ENCODE data around the gene SEL1L2.

SEL1L2 gene

GRCh38 chr20:13930281-13930680 is 60.1 kb downstream of the SEL1L2 start:
- no peak for DNase-seq (ENCODE audit: low read depth in 3 of 3)

DNA sequence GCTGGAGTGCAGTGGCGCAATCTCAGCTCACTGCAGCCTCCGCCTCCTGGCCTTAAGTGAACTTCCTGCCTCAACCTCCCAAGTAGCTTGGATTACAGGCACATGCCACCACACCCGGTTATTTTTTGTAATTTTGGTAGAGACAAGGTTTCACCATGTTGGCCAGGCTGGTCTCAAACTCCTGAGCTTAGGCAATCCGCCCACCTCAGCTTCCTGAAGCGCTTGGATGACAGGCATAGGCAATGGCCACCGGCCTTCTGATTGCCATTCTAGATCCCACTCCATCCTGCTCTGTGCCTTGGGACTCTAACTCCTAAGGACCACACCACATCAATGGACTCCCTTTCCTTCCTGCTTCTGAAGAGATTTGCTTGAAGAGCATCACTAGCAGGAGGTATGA is 60.6 kb downstream of the SEL1L2 start:
- no peak for DNase-seq (ENCODE audit: low read depth in 3 of 3)

DNA sequence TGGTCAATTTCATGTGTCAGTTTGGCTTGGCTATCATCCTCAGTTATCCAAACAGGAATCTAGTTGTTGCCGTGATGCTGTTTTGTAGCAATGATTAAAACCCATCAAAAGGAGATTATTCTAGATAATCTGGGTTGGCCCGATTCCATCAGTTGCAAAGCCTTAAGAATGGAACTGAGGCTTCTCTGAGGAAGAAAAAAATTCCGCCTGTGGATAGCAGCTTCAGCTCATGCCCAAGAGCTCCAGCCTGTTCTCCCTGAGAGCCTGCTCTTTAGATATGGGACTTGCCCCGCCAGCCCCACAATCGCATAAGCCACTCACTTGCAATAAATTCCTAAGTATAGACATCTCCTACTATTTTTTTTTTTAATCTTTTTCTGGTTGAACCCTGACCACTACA is 61.5 kb downstream of the SEL1L2 start:
- DNase-seq (ENCODE audit: low read depth in 3 of 3), result no peak

GRCh38 chr20:13927171-13927570 is 63.2 kb downstream of the SEL1L2 start:
- no peak for DNase-seq (ENCODE audit: low read depth in 3 of 3)

DNA sequence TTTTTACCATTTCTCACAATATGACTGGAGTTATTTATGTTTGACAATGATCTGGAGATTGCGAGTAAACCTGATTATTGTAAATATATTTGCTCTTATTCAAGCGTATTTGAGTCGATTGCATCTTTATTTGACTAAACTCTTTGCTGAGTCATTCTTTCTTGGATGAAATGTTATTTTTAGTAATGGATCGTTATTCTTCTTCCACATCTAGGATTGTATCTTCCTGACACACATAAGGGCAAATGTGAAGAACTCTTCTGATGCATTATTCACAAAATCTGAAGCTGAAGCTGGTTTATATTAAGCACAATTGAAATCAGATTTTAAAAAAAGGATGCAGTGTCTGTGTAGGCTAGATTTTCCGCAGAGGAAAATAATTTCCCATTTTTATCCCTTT is 68.2 kb downstream of the SEL1L2 start:
- no peak for DNase-seq (ENCODE audit: low read depth in 3 of 3)

GRCh38 chr20:13915284-13915683 is 75.1 kb downstream of the SEL1L2 start:
- DNase-seq (ENCODE audit: low read depth in 3 of 3), result no peak

GRCh38 chr20:13913572-13913971 is 76.8 kb downstream of the SEL1L2 start:
- no peak for DNase-seq (ENCODE audit: low read depth in 3 of 3)

- no peak for DNase-seq (ENCODE audit: low read depth in 3 of 3)
Measured at GRCh38 chr20:13913131-13913530, 77.3 kb downstream of the SEL1L2 start.

- no peak for DNase-seq (ENCODE audit: low read depth in 3 of 3)
Measured at GRCh38 chr20:13910492-13910891, 79.9 kb downstream of the SEL1L2 start.

DNA sequence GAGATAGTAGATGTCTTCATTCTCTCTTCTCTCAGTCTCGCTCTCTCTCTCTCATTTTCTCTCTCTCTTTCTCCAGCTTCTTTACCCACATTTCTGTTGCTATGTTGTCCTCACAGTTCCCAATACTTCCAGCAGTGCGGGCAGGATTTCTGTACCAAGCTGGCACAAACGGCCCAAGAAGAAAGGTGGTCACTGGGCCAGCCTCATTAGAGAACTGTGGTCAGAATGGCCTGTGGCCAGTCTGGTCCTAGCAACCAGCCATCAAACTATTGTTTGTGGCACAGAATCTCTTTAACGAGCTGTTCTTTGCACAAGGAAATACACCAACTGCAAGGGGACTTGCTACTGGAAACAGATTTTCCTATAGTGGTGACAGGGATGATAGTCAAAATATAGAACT is 81.3 kb downstream of the SEL1L2 start:
- DNase-seq (ENCODE audit: low read depth in 3 of 3), result no peak

DNA sequence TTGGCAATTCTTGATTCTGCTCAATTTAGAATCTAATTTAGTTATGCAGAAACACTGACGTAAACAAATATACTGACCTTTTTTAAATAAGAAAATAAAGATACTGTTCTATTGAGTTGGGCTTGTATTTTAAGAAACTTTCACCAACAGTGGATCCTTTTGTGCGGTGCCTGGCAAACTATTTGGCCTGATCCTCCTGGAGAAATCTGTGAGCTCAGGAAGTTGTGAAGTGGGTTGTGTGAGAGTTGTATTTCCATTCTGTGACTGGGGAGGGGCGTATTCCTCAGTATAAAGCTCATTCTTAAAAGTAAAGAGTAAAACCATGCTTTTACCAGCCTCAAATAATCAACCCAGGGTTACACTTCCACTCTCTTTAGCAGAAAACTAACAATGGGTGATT is 85.6 kb downstream of the SEL1L2 start:
- no peak for DNase-seq (ENCODE audit: low read depth in 3 of 3)

DNA sequence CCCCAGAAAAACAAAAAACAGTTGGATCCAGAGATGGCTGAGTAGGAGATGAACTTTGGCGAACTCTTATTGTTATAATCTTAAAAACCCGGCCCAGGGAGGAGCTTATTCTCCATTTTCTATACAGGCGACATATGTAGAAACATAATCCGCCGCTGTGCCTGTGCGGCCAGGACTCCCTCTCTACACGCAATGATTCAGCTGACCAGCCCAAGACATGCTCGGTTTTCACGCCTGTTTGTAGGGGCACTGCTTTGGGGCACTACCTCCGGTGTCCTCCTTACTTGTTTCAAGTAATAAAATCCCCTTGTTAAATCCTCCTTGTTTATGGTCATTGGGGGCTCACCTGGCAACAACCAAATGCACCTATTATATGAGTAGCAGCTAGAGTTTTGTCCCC is 89.9 kb downstream of the SEL1L2 start:
- DNase-seq (ENCODE audit: low read depth in 3 of 3), result no peak

DNA sequence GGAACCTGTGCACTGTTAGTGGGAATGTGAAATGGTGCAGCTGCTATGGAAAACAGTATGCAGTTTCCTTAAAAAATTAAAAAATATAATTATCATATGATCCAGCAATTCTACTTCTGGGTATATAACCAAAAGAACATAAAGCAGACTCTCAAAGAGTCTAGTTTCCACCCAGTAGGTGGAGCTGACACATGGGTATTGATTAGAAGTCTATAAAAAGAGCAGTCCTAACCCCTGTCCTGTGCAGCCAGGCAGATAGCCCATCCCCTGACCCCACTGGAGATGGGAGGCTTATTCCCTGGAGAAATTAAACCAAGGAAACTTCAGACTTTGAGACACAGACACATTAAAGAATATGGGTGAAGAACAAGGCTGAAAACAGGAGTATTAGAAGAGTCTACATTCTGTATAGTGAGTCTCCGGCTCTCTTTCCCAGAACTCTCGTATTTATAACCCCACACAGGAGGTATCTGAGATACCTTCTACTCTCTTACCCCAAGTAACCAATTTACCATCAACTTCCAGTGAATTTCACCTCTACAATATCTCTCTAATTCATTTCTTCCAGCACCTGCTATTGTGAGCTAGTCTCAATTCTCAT is 92.3 kb downstream of the SEL1L2 start:
- no peak for DNase-seq (ENCODE audit: low read depth in 3 of 3)

DNA sequence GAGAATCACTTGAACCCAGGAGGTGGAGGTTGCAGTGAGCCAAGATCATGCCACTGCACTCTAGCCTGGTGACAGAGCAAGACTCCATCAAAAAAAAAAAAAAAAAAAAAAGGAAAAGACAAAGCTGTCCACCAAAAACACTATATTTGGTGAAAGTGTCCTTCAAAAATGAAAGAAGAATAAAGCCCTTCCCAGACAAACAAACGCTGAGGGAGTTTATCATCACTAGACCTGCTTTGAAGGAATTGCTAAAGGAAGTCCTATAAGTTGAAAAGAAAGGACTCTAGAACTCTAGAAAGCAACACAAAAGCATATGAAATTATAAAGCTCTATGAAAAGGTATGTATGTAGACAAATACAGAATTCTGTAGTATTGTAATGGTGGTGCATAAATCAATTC is 98.8 kb downstream of the SEL1L2 start:
- no peak for DNase-seq (ENCODE audit: low read depth in 3 of 3)

DNA sequence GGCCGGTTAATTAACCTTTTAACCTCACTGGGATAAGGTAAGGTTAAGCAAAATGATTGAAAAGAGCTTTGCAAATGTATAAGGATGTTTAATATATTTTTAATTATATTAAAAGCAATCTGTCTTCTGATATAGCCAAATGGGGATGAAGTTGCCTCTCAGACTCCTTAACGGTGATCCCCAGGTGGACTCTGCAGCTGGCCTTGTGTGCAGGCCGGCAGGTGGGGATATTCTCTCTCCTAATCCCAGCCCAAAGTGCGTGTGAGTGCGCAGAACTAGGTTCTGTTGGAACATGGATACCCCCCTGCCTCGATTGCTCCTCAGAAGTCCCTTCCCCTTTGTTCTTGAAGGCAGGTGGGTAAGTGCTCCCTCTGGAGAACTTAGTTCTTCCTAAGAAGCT is 105.6 kb downstream of the SEL1L2 start:
- DNase-seq (ENCODE audit: low read depth in 3 of 3), result no peak

DNA sequence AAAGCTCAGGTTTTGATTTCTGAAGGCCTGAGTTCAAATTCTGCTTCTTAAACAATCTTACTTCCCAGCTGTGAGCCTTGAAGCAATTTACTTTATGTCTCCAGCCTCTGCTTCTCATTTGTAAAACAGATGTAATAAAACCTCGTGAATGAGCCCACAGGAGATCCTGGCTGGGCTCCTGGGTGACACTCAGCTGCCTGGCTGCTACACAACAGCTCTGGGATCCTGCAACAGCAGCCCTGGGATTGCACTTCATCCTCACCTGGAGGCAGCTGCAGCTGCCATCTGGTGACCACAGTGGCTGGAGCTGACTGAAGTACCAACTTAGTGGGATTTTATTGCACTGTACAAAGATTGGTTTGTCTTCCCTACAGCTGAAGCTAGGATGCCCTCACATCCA is 107.0 kb downstream of the SEL1L2 start:
- no peak for DNase-seq (ENCODE audit: low read depth in 3 of 3)

GRCh38 chr20:13878566-13878965 is 111.8 kb downstream of the SEL1L2 start:
- DNase-seq (ENCODE audit: low read depth in 3 of 3), result no peak

DNA sequence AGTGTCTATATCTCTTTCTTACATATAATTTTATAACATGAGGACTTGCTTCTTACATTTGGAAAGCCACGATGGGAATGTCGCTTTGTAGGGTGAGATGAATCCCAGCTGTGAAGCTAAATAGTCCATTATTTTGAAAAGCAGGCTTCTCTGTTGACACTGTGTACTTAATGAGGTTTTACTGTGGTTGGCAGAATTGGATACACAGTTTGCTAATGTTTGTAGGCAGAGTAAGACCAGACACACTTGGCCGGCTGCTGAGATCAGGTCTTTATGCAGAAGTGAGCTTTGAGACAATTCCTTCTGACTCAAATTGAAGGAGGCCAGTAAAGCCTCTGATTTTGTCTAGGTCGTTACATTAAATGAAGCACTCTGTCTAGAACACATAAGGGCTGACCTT is 112.6 kb downstream of the SEL1L2 start:
- no peak for DNase-seq (ENCODE audit: low read depth in 3 of 3)

DNA sequence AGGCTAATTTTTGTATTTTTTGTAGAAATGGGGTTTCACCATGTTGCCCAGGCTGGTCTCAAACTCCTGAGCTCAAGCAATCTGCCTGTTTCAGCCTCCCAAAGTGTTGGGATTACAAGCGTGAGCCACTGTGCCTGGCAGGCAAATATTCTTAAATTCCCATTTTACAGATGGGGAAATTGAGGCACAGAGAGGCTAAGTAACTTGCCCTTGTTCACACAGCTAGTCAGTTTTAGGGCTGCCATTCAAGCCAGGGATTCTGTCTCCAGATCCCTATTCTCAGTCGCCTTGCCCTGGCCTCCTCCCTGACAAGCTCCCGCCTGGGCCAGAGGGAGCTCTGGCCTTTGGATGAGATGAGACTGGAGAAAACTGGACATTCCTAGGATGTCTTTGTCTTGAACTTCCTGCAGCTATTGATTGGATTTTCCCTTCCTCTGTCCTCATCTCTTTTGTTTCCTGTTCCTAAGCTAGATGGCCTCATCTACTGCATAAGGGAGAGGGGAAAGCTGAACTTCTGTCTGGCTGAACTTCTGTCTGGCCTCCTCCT is 115.1 kb downstream of the SEL1L2 start:
- DNase-seq (ENCODE audit: low read depth in 3 of 3), result no peak

DNA sequence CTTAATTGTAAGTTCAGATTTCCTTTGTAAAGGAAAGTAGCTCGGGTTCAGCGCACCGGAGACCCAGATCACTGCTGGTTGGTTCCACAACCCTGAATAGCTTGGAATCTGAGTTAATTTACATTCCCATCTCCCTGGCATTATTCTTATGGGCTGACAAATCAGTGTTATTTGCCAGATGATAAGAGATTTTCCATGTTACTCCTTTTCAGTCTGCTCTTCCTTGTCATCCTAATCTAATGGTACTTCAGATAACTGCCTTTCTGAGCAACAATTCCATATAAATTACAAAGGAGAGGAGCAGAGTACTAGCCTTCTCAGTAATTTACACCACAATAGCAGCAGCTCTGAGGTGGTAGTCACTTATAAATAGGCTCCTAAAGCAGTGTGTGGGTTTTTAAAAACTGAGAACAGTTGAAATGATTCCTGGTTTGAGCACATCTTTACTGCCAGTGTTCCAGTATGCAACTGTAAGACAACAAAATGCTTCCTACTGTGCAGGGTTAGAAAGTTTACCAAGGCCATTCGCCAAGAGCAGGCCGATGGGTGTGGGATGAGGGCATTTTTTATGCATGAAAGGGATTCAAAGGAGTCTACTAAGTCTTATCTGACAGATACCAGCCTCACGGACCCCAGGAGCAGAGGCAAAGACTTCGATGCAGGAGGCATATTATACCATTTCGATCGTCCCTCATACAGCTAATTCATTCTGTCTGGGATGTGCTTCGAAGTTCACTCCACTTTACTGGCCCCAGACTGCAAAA is 115.8 kb downstream of the SEL1L2 start:
- DNase-seq (ENCODE audit: low read depth in 3 of 3), result no peak

DNA sequence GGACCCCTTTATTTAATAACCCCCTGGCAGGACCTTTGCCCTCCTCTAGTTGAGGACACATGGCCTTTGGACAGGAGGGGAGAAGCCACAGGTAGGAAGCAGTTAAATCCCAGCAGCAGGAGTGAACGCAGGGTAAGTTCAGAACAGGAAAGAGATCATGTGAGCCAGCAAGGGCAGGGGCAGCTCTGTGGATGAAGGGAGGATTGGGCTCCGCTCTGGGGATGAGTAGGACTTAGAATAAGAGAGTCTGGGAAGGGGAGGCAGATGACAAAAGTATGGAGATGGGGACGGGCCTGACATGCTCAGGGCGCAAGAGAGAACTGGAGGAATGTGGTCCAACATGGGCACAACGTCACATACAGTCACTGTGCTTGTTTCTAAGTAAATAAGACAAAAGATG is 116.6 kb downstream of the SEL1L2 start:
- no peak for DNase-seq (ENCODE audit: low read depth in 3 of 3)

DNA sequence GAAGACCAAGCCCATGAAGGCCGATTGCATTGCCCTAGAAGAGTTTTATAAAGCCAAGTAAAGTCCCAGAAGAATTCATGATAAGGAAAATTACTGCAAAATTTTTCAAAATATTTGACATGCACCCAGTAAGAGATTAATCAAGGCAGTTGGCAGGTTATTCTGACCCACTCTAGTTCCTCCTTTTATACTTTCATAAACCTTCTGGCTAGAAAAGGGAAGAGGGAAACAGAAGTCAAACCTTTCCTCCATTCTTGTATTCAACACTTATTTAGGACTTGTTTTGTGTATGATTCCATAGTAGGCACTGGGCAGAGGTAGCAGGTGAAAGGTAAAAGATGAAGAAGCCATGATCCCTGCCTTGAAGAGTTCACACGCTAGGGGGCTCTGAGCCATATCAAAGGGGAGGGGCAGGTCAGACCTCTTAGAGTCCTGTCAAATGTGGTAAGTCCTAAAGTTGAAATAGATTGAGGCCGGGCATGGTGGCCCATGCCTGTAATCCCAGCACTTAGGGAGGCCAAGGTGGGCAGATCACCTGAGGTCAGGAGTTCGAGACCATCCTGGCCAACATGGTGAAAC is 120.2 kb downstream of the SEL1L2 start:
- no peak for DNase-seq (ENCODE audit: low read depth in 3 of 3)

DNA sequence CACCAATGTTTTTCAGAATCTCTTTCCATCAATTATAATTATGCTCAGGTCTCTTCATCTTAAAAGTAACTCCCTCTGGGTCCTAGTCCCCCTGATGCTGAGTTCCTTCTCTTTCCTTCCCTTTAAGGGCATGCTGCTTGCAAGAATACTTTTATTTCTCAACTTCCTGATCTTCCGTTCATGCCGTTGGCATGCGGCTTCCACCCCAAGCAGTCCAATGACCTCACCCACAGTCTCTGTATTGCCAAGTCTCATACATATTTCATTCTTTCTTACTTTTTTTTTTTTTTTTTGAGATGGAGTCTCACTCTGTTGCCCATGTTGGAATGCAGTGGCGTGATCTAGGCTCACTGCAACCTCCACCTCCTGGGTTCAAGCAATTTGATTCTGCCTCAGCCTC is 122.1 kb downstream of the SEL1L2 start:
- DNase-seq (ENCODE audit: low read depth in 3 of 3), result no peak

Data from stimulated activated CD4-positive, alpha-beta T cell treated with anti-CD3 and anti-CD28 coated beads, TNF-alpha, amount 100 ng/mL, for 24 hours (primary cell).